ENCODE measurements around the gene TMCO4.

- TF ChIP-seq POLR2A (IDR thresholded peaks at IDR 0.05; ENCODE audit: low read depth, low read length) (no peak), RCOR1 (IDR thresholded peaks at IDR 0.05; ENCODE audit: insufficient replicate concordance, low read length) (no peak), RAD21 (IDR thresholded peaks at IDR 0.05; ENCODE audit: low read length) (no peak), MAZ (IDR thresholded peaks at IDR 0.05; ENCODE audit: borderline replicate concordance, low read depth, low read length) (no peak)
- TF ChIP-seq, protein P1, sequence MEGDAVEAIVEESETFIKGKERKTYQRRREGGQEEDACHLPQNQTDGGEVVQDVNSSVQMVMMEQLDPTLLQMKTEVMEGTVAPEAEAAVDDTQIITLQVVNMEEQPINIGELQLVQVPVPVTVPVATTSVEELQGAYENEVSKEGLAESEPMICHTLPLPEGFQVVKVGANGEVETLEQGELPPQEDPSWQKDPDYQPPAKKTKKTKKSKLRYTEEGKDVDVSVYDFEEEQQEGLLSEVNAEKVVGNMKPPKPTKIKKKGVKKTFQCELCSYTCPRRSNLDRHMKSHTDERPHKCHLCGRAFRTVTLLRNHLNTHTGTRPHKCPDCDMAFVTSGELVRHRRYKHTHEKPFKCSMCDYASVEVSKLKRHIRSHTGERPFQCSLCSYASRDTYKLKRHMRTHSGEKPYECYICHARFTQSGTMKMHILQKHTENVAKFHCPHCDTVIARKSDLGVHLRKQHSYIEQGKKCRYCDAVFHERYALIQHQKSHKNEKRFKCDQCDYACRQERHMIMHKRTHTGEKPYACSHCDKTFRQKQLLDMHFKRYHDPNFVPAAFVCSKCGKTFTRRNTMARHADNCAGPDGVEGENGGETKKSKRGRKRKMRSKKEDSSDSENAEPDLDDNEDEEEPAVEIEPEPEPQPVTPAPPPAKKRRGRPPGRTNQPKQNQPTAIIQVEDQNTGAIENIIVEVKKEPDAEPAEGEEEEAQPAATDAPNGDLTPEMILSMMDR (conservative IDR thresholded peaks at IDR 0.05; ENCODE audit: low read depth, low read length), result no peak
- TF ChIP-seq, protein P2, sequence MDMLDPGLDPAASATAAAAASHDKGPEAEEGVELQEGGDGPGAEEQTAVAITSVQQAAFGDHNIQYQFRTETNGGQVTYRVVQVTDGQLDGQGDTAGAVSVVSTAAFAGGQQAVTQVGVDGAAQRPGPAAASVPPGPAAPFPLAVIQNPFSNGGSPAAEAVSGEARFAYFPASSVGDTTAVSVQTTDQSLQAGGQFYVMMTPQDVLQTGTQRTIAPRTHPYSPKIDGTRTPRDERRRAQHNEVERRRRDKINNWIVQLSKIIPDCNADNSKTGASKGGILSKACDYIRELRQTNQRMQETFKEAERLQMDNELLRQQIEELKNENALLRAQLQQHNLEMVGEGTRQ (IDR thresholded peaks at IDR 0.05; ENCODE audit: low read depth, low read length), result no peak
These were observed 144.6 kb downstream of the TMCO4 start for GRCh38 chr1:19654886-19655717.
